Measurements from ENCODE around the gene RFTN2.
"Not testable (repeated sequence)": the region's sequence is repeated elsewhere in the genome, so short reads cannot be mapped to it uniquely, and the experiment has no call there.

The RFTN2 gene

DNA sequence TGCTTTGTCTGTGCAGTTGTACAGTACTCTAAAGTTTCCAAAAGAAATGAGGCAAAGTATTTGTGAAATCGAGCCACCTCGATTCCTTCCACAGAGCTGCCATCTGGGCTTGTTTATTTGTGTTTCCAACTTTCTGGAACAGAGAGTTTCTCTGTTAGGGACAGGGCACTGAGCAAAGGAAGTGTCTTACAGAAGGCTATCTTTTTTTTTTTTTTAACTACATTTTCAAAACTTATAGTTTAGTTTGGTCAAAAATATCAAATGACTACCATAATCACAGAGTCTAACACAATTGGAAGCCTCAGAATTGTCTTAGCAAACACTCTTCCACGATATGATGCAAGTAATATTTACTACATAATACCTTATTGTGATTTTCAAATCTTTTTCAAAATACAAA is 796 bp downstream of the RFTN2 start:
- DNase-seq (ENCODE audit: low read depth, low spot score): no peak

DNA sequence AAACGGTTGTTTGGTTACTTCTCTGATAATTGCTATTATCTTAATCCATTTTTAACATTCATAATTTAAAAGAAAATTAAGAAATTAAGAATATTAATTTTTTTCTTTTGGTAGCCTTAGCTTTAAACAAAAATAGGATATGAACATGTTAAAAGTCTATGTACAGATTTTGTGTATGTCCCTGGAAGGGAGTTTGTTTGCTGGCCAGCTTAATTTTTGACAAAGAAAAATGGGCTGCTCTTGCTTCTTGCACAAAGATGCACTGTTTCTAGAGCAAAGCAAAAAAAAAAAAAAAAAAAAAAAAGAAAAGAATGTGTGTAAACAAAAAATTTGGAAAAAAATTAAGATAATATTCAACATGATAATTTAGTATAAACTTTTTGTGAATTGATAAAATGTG is 1.3 kb downstream of the RFTN2 start:
- DNase-seq (ENCODE audit: low read depth, low spot score): no peak

DNA sequence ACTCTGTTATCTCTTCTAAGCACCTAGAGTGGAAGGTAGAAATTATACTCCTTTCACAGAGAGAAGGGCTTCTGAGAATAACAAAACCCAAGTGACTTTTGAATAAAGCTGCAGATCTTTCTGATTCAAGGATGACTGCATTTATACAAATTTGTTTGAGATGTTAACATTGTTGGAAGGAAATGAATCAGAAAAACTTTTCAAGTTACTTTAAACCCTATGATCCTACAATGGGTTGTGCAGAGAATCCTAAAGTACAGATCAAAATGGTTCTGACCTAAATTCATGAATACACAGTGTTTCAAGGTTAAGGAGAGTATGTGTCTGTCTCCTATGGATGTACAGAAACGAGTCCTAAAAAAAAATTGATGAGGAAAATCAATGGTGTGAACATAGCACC is 1.8 kb downstream of the RFTN2 start:
- no peak for DNase-seq (ENCODE audit: low read depth, low spot score)

DNA sequence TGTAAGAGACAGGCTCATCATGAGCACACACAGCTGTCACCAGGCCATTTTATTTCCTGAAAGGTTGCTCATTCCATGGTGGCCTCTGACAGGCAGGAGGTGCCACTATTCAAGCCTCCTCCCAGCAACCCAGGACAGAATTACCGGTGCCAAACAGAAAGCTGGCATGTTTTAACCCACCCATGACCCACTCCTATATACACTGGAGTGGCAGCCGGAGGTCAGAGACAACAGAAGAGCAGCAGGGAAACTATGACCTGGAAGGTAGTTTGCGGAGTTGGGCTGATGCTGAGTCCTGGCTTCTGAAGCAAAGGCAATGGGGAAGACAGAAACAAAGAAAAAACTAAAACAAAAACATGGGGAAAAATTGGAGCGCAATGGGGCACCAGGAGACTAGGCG is 2.3 kb downstream of the RFTN2 start:
- no peak for DNase-seq (ENCODE audit: low read depth, low spot score)

DNA sequence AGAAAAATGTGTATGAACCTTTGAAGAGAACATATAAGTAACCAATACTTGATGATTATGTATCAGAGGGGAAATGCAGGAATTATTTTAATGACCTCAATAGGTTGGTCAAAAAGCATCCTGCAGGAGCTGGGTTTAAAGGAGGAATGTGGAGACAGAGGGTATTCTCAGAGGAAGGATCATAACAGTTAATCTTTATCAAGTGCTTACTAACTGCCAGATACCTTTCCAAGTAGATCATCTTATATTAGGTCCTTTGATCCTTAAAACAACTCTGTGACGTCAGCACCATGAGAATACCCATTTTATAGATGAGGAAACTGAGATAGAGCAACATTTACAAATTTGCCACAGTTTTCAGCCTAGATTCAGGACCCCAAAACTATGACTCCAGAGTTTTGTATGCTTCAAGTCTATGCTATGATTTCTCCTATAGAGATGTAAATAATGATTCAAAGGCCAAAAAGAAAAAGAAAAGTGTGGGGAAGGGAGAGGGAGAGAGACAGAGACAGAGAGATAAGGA is 3.0 kb downstream of the RFTN2 start:
- no peak for DNase-seq (ENCODE audit: low read depth, low spot score)

DNA sequence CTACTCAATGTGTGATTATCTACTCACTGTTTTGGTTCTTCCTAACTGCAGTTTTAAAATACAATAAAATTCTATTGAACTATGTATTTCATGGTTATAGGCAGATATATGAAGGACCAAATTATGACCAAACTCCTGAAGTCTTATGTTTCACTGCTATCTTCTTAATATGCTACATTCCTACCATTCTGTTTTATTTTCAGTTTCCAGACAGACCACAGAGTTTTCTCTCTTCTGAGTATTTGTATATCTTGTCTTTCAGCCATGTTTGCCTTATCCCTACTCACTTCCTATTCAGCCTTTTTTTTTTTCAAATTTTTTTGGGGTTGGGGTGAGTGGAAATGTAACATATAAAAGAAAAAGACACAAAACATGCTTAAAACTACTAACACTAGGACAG is 6.3 kb downstream of the RFTN2 start:
- DNase-seq (ENCODE audit: low read depth, low spot score): no peak

DNA sequence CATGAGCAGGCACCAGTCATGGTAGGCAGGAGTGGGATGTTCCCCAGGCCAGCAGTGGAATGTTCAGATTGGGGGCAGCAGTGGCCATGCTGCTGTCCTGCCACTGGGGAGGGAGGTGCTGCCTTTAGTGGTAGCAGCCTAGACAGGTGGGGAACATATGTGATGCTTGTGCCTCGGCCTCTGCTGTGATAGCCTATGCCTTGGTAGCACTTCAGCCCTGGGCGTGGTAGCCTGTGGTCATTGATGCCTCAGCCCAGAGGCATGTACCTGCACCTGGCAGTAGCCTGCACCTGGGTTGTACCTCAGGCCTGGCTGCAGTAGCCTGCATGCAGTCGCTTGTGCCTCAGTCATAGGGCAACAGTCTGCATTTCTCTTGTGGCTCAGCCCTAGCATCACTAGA is 7.1 kb downstream of the RFTN2 start:
- no peak for DNase-seq (ENCODE audit: low read depth, low spot score)

DNA sequence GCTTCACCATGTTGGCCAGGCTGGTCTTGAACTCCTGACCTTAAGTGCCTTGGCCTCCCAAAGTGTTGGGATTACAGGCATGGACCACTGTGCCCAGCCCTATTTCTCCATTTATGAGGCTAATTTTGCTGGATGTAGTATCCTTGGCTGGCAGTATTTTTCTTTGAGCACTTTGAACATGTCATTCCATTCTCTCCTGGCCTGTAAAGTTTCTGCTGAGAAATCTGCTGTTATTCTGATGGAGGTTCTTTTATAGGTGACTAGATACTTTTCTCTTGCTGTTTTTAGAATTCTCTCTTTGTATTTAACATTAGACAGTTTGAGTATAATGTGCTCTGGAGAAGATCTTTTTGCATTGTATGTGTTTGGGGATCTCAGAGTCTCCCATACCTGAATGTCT is 9.1 kb downstream of the RFTN2 start:
- DNase-seq (ENCODE audit: low read depth, low spot score): no peak

DNA sequence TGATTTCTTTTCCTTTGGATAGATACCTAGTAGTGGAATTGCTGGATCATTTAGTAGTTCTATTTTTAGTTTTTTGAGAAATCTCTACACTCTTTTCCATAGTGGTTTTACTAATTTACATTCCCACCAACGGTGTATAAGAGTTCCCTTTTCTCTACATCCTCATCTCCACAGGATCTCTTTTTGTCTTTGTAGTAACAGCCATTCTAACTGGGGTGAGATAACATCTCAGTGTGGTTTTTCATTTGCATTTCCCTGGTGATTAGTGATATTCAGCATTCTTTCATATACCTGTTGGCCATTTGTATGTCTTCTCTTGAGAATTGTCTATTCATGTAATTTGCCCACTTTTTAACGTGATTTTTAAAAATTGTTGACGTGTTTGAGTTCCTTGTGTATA is 13.8 kb downstream of the RFTN2 start:
- DNase-seq (ENCODE audit: low read depth, low spot score): no peak

DNA sequence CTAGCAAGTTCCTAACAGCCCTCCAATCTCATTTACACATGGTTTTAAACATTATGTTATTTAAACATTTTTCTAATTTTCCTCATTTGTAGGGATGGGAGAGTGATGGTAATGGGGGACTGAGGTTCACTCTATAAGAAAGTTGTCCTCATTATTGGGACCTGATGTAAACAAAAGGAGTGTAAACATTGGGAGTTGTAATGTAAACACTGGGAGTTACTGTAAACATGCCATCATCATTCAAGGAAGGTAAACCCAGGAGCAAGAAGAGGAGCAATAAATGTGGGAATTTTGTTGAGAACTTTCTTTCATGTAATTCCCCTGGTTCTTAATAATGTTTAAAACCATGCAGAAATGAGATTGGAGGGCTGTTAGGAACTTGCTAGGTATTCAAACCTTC is 17.8 kb downstream of the RFTN2 start:
- DNase-seq (ENCODE audit: low read depth, low spot score): no peak

DNA sequence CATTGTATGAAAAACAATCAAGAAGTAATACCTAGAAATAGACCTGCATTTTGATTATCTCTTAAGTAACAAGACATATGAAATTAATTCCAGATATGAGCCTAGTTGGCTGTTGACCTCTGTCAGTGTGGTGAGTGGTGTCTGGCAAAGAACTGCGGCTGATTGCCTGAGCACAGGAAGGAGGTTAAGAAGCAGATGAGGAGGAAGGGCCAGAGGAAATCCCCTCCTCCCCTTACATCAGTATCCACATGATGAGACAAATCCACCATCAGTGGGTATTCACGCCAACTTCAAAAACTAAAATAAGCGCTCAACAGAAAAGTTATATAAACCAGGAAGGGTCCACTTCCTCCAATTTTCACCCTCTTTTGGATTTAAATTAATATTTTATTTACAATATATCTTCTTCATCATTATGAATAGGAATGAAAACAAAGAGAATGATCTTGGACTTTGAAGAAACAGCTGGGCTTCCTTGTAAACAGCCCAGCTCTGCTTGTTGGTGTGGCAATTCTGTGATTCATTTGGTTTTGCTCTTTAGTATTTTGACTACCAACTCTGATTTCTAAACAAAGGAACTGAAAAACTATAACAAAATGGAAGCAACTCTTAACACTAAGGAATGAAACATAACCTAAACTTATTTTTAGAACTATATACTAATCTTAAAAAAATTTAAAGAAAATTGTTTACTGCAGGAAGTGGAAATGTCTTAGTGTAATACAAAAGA is 27.3 kb downstream of the RFTN2 start:
- DNase-seq (ENCODE audit: low read depth, low spot score): no peak

DNA sequence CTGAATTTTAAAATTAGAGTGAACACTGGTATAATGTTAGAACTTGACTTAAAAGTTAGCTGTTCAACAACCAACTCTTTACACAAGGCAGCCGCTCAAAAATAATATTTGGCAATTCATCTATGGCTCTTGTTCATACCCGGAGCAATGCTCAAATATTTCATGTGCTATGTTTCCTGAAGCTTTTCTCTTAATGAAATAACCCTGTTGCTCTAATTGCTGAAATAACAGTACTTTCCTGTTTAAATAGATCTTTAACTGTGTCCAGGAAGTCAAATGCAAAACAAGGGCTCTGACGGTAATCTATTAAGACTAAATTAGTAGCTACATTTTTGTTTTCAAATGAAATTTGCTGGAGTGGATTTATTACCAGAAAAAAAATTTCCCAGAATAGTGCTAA is 33.7 kb downstream of the RFTN2 start:
- DNase-seq (ENCODE audit: low read depth, low spot score): no peak

DNA sequence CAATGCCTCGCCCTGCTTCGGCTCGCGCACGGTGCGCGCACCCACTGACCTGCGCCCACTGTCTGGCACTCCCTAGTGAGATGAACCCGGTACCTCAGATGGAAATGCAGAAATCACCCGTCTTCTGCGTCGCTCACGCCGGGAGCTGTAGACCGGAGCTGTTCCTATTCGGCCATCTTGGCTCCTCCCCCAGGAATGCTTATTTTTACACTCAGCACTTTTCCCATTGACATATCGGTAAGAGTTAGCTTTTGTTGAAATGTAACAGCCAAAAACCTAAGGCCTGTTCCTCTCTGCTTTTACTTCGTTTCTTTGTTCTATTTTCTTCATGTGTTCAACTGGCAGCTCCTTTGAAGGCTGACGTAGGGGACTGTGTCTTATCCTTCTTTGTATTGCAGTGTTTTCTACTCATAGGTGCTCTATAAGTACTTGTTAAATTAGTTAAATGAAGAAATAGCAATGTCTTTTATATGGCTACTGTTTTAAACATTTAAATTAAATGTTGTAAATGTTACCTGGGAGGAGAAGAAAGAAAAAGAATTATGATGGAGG is 34.7 kb downstream of the RFTN2 start:
- DNase-seq (ENCODE audit: low read depth, low spot score): not testable (repeated sequence)

DNA sequence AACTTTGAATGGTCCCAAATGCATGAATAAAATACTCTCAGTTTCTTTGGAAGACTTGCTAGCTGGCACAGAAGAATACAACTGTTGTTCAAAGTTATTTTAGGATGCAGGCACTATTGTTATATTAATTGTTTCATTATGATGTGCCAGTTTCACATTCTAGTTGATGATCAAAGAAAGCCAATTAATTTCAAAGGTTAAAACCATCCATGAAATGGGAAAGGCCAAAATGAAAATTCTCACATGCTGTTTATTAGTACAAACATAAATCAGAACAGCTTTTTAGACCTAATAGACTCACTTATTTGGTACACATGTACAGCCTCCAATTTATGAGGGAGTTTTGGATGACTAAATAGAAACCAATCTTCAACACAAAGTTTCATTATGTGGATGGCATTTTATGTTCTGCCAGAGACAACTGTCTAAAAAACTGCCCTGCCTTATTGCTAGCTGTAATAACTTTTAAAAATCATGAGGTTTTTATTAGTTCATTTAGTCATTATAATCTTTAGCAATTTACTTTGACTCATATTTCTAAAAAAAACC is 42.2 kb downstream of the RFTN2 start:
- DNase-seq (ENCODE audit: low read depth, low spot score): no peak

DNA sequence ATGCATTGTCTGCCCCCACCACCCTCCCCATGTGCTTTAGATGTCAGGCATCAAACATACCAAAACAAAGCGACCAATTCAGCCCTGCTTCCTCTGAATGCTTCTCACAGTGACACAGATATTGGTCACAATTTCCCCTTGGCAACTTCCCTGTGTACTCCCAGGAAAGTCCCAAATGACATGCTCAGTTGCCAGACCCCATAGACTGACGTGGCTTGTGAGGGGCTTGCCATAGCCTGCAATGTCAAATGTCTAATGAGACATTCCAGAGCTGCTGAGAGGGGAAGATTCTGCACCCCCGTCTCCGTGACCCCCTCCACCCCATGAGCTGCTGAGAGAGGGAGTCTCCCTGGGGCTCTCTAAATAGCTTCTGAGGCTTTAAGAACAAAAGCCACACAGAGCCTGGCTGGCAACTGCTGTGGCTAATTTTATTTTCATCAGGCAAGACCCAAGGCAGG is 47.3 kb downstream of the RFTN2 start:
- no peak for DNase-seq (ENCODE audit: low read depth, low spot score)

DNA sequence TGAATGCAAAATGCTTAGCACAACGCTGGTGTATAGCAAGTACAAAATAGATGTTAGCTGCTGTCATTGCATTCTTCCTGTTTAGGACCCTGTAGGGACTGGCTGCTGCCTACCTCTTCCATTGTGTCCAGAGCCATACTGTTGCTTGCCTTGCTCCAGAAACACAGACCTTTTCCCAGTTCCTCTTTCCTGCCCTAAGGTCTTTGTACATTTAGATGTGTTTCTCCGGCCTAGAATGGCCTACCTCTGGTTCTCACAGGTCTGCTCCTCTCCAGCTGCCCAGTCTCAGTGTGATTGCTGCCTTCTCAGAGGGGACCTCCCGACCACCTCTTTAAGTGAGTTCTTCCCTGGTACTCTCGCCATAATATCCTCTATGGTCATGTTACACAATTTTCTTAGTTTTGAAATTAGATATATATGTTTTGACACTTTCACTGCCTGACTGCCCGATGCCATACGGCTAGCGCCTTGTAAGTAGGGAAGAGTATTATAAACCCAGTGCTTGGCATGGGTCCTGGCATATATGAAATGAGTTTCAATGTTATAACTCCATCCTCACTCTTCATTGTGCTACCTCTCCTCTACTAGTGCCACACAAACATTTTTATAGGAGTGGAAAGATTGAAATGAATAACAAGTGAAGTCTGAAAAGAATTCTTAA is 48.3 kb downstream of the RFTN2 start:
- no peak for DNase-seq (ENCODE audit: low read depth, low spot score)

DNA sequence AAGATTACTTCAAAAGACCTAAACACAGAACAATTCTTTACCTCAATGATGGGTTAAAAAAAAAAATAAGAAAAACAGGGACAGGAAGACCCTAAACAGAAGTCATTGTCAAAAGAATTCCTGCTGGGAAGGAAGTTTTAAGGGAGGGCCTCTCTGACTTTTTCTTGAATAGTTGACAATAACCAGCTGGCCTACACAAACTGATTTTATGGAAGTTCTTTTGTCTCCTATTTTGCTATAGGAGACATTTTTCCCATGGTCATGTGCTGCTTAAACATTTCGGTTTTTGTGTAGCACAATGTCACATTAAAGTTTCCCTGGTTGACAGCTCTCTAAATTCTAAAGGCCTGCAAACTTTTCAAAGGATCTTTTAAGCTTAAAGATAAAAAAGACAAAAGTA is 55.3 kb downstream of the RFTN2 start:
- DNase-seq (ENCODE audit: low read depth, low spot score): no peak

DNA sequence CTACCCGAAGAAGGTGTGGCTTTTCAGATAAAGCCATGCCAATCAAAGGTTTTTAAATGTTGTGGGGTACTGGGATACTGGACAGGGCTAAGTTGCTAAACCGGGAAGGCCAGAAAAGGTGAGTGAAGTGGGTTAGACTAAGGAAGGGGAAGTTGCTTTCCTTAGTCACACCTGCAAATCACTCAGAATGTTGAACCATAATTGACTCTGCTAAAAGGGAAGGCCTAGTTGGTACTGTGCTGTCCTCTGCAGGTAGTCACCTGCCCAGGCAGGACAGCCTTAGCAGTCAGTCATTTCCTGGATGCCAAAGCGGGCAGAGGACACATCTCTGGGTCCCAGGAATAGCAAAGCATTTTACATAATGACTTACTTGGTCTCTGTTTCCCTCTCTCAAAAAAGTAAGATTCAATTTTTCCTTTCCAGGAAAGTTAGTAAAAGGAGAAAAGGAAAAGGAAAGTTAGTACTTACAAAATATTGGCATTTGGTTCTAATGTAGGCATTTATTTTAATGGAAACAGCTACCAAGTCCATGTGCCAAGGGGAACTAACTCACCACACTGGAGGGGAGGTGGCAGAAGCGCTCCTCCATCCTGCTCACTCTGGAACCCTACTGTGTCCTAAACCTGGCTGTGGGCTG is 60.3 kb downstream of the RFTN2 start:
- DNase-seq (ENCODE audit: low read depth, low spot score): no peak

DNA sequence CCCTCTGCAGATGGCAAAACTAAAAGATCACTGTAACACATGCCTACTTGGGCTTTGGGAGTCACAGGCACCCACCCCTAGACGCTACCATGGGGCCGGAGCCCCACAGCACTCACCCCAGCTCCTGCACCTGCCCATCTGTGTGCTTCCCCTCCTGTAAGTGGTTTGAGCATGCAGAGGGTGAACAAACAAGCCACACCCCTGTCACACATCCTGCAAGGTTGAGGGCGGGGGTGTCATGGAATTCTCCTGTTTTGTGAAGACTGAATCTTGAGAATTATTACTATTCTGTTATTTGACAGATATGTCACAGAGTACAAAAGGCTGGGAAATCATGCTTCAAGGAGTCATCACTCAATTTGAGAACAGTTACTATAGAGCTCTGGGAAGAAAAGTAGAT is 60.9 kb downstream of the RFTN2 start:
- no peak for DNase-seq (ENCODE audit: low read depth, low spot score)

DNA sequence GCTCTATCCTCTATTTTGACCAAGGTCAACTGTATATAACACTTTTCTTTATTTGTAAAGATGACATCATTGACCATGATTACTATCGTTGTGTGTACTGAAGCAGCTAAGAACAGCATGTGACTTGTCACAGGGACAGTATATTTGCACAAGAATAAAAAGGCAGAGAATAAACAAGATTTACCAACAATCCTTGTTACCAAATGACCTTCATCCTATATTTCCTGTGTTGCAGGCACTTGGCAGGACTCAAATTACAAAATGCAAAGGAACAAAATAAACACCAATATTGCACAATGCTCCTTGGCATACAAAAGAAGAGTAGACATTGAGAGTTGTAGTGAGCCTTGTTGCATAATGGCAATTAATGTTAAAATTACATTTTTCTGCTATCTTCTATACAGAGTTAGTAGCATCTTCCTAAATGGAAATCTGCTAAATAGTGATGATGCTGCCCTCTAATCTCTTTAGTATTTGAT is 61.8 kb downstream of the RFTN2 start:
- no peak for DNase-seq (ENCODE audit: low read depth, low spot score)

DNA sequence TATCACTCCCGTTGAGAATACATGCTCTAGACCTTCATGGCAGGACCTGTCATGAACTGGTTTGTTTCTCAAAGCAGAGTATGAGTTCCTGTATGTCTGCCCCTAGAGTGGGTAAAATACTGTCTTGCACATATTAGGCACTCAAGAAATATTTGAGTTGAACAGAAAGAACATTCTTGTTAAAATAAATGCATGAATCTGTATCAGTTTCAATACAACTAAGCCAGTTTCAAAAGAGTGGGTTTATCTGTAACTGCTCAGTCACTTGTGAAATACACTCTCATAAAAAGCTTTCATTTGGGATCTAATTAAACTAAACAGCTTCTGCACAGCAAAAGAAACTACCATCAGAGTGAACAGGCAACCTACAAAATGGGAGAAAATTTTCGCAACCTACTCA is 69.2 kb downstream of the RFTN2 start:
- no peak for DNase-seq (ENCODE audit: low read depth, low spot score)
